ENCODE results near the gene CTAG2. TPM values are rescaled to one million over a fixed set of nuclear protein-coding genes. Genes with fewer than 3 reads are reported as not detected.
"Not testable (repeated sequence)": the region's sequence is repeated elsewhere in the genome, so short reads cannot be mapped to it uniquely, and the experiment has no call there.

Gene CTAG2
- total RNA-seq: not detected

DNA sequence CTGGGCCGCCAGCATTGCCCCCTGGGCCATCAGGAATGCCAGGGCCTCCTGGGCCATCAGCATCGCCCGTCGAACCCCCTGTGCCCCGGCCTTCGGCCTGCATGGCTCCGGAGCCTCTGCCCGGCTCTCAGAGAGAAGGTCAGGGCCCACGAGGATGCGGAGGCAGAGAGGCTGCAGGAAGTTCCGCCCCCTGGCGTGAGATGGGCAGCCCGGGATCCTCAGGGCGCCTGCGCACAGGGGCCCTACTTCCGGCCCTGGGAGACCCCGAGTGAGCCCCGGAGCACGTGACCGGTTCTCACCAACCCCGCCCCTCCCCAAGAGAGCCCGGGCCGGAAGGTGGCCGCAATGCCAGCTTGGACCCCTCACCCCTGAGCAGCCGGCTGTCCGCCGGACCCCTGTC is at the start of gene CTAG2:
Gene CTAG2 (minus strand): TSS at position 167 of the 400 bp plus-strand sequence. CDS start 64 bp downstream, at position 103.
- intact Hi-C loops (cut with DNase I; ENCODE audit: low total_unique reads); DNase-seq (ENCODE audit: low spot score in 2 of 2): not testable (repeated sequence)
- whole genome bisulfite sequencing, 2 donors: no CpG with 5 or more reads among the region's 27 CpGs

DNA sequence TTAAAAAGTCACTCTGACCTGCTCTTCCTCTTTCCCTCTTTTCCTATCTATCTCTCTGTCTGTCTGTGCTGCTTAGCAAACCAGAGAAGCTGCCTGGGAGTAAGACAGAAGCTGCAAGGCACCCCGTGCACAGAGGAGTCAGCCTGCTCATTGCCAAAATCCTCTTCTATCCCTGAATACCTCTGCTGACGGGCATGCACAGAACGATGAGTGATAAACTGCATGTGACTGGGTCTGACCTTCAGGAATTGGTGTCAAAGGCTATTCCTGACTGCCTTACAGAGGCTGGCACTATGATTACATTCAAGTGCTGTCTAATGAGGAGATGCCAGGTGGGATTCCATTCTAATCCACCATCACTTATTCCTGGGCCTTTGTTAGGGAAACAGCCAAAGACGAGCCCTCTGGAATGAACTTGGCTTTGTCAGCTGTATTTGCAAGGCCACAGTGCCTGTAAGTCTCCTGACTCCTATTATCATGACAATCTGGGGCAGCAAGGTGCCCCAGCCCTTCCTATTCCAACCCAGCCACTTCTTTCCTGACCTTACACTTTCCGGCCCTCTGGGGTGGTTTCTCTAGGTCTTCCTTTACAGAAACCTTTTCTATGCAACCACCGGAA is 45.4 kb upstream of the CTAG2 start:
- TF ChIP-seq, protein P1, sequence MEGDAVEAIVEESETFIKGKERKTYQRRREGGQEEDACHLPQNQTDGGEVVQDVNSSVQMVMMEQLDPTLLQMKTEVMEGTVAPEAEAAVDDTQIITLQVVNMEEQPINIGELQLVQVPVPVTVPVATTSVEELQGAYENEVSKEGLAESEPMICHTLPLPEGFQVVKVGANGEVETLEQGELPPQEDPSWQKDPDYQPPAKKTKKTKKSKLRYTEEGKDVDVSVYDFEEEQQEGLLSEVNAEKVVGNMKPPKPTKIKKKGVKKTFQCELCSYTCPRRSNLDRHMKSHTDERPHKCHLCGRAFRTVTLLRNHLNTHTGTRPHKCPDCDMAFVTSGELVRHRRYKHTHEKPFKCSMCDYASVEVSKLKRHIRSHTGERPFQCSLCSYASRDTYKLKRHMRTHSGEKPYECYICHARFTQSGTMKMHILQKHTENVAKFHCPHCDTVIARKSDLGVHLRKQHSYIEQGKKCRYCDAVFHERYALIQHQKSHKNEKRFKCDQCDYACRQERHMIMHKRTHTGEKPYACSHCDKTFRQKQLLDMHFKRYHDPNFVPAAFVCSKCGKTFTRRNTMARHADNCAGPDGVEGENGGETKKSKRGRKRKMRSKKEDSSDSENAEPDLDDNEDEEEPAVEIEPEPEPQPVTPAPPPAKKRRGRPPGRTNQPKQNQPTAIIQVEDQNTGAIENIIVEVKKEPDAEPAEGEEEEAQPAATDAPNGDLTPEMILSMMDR (IDR thresholded peaks at IDR 0.05): no peak
- TF ChIP-seq POLR2A (IDR thresholded peaks at IDR 0.05): no peak
- intact Hi-C loops (cut with DNase I; ENCODE audit: low total_unique reads): no loop called here
- no peak for DNase-seq (ENCODE audit: low spot score in 2 of 2)
- H3K4me3 ChIP-seq (ENCODE audit: low read depth, poor library complexity, severe bottlenecking): no peak overlapping the region
- 81 to 89% methylated on average over 6 of the region's 6 CpGs for whole genome bisulfite sequencing, 2 donors

More for the DNA sequence above, at the start of gene CTAG2:
- H3K4me3 ChIP-seq (ENCODE audit: low read depth, poor library complexity, severe bottlenecking): not testable (repeated sequence)

DNA sequence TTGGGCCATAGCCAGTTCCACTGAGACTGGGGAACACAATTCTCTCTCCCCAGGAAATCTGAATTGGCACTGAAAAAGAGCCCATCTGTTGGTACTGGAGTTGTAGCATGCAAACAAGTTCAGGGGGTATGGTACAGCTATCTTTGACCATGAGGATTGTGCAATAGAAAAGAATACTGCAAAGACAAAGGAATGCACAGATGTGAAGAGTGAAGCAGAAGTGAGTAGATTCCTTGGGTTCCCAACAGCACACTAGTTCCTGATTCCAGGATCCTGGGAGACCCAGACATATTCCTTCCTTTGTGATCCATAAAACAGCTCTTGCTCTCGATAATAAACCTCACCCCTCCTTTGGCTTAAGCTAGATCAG is 43.3 kb upstream of the CTAG2 start:
- intact Hi-C loops (cut with DNase I; ENCODE audit: low total_unique reads): no loop called here
- TF ChIP-seq, protein P1 (IDR thresholded peaks at IDR 0.05): no peak
- no peak for TF ChIP-seq POLR2A (IDR thresholded peaks at IDR 0.05)
- 70 to 100% methylated on average over 1 of the region's 1 CpG for WGBS, 2 donors
- H3K4me3 ChIP-seq (ENCODE audit: low read depth, poor library complexity, severe bottlenecking): no peak overlapping the region
- DNase-seq (ENCODE audit: low spot score in 2 of 2): no peak

DNA sequence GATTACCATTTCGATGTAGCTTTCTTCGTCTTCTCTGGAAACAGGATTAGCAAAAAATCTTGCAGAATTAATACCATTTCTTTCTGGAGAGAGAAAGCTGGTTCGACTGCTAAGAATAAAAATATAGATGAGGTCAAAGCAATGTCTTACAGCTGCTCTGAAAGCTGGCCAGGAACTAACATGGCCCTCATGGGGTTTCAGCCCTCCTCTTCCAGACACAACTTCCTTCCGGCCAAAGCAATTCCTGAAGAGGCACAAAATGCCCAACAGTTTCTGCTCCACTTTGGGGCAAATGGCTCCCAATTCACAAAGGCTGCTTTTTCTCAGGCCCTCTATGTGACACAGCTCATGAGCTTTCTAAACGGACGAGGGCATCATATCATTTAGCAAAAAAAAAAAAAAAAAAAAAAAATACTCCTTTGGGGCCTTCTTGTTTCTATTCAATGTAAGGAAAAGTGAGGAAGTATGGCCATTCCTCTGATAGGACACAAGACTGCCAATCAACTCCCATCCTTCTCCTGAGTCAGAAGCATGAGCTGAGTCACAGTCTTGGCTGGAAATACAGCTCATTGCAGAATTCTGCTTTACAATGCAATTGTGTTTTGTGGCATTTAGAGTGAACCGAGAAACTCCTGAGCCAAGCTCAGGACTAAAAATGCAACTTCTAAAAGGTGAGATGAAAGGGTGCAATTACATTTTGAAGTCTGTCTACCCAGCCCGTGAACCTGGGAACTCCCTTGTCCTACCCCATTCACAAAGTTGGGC is 42.7 kb upstream of the CTAG2 start:
- peak in 1 of 2 donors; percentile 17 for DNase-seq (ENCODE audit: low spot score in 2 of 2)
- WGBS, 2 donors: 54 to 56% methylated on average over 8 of the region's 8 CpGs
- no peak overlapping the region for H3K4me3 ChIP-seq (ENCODE audit: low read depth, poor library complexity, severe bottlenecking)

DNA sequence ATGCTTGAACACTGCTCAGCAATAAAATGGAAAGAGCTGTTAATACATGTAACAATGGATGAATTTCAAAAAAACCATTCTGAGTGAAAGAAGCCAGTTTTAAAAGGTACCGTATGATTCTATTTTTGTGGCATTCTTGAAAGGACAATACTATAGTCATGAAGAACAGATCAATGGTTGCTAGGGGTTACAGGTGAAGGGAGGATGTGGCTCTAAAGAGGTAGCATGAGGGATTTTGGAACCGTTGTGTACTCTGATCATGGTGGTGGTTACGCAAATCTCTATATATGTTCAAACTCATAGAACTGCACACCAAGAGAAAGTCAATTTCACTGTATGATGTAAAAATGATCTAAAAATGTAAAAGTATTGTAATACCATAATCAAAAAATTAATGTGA is 40.0 kb upstream of the CTAG2 start:
- intact Hi-C loops (cut with DNase I; ENCODE audit: low total_unique reads): no loop called here
- 85 to 90% methylated on average over 3 of the region's 3 CpGs for WGBS, 2 donors
- DNase-seq (ENCODE audit: low spot score in 2 of 2): no peak
- no peak overlapping the region for H3K4me3 ChIP-seq (ENCODE audit: low read depth, poor library complexity, severe bottlenecking)
- TF ChIP-seq, protein P1 (IDR thresholded peaks at IDR 0.05): no peak
- no peak for TF ChIP-seq POLR2A (IDR thresholded peaks at IDR 0.05)

More for the DNA sequence above, 42.7 kb upstream of the CTAG2 start:
- intact Hi-C loops (cut with DNase I; ENCODE audit: low total_unique reads): no loop called here
- no peak for TF ChIP-seq POLR2A (IDR thresholded peaks at IDR 0.05)
- TF ChIP-seq, protein P1 (IDR thresholded peaks at IDR 0.05): no peak

DNA sequence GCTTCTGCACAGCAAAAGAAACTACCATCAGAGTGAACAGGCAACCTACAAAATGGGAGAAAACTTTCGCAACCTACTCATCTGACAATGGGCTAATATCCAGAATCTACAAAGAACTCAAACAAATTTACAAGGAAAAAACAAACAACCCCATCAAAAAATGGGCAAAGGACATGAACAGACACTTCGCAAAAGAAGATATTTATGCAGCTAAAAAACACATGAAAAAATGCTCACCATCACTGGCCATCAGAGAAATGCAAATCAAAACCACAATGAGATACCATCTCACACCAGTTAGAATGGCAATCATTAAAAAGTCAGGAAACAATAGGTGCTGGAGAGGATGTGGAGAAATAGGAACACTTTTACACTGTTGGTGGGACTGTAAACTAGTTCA is 37.1 kb upstream of the CTAG2 start:
- intact Hi-C loops (cut with DNase I; ENCODE audit: low total_unique reads); DNase-seq (ENCODE audit: low spot score in 2 of 2); H3K4me3 ChIP-seq (ENCODE audit: low read depth, poor library complexity, severe bottlenecking): not testable (repeated sequence)
- WGBS, 2 donors: 96 to 100% methylated on average over 2 of the region's 2 CpGs

DNA sequence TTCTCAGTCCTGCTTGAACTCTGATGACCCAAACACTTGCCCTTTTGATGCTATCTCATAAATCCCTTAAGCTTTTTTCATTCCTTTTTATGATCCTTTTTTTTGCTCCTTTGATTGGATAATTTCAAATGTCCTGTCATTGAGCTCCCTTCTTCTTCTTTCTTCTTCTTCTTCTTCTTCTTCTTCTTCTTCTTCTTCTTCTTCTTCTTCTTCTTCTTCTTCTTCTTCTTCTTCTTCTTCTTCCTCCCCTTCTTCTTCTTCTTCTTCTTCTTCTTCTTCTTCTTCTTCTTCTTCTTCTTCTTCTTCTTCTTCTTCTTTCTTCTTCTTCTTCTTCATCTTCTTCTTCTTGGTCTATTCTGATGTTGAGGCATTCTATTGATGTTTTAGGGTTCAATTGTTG is 18.7 kb upstream of the CTAG2 start:
- intact Hi-C loops (cut with DNase I; ENCODE audit: low total_unique reads); DNase-seq (ENCODE audit: low spot score in 2 of 2); H3K4me3 ChIP-seq (ENCODE audit: low read depth, poor library complexity, severe bottlenecking): not testable (repeated sequence)

DNA sequence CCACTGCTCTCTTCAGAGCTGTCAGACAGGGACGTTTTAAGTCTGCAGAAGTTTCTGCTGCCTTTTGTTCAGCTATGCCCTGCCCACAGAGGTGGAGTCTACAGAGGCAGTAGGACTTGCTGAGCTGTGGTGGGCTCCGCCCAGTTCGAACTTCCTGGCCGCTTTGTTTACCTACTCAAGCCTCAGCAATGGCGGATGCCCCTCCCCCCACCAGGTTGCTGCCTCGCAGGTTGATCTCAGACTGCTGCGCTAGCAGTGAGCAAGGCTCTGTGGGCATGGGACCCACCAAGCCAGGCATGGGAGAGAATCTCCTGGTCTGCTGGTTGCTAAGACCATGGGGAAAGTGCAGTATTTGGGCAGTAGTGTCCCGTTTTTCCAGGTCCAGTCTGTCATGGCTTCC is 17.5 kb upstream of the CTAG2 start:
- DNase-seq (ENCODE audit: low spot score in 2 of 2); H3K4me3 ChIP-seq (ENCODE audit: low read depth, poor library complexity, severe bottlenecking); intact Hi-C loops (cut with DNase I; ENCODE audit: low total_unique reads): not testable (repeated sequence)
- 75 to 93% methylated on average over 3 to 8 of the region's 8 CpGs for WGBS, 2 donors
